ENCODE data around the gene SGCG. TPM values are rescaled to one million over a fixed set of nuclear protein-coding genes. Genes with fewer than 3 reads are reported as not detected.

SGCG gene
- total RNA-seq, 1 experiment from 2014 or later, result 0.15 TPM

- H3K27me3 ChIP-seq (ENCODE audit: insufficient read depth, low read length), result no peaks in the 10 kb centered on the region
- H3K4me1 ChIP-seq (ENCODE audit: control insufficient read depth in 1 of 2, insufficient read depth in 2 of 2, low read length in 2 of 2), result no peaks in the 10 kb centered on the region
- no peak overlapping the region for H3K27ac ChIP-seq (ENCODE audit: low read depth, low read length)
- ChIA-PET CTCF (no interaction called here), POLR2A (no interaction called here), RAD21 (ENCODE audit: low non-redundant PET in 1 of 2, low total read pairs in 2 of 2, uncharacterized antibody in 2 of 2, unreplicated experiment in 2 of 2) (interaction anchor here in 1 of 2 experiments (0.6 kb wide), 1 partner anchor 355 kb away, joined by 5 read pairs; no protein-coding TSS in a partner anchor)
- BruUV-seq (replicated peaks), result no TSS peak
- no peak overlapping the region for H3K4me2 ChIP-seq (ENCODE audit: low read length)
- no peak for TF ChIP-seq TCF7L2 (IDR thresholded peaks at IDR 0.05; ENCODE audit: borderline replicate concordance, extremely low read depth, insufficient read depth, insufficient read length)
- peak in 2 of 3 experiments; percentile 19 to 25; a peak in 3 of 6 replicates for TF ChIP-seq CTCF (IDR thresholded peaks at IDR 0.05 in 2 of 3, conservative IDR thresholded peaks at IDR 0.05 in 1 of 3; ENCODE audit: borderline replicate concordance in 1 of 3, insufficient read depth in 1 of 3, low read depth in 2 of 3, low read length in 2 of 3)
- no peak for TF ChIP-seq JUND (IDR thresholded peaks at IDR 0.05)
- H2AFZ ChIP-seq (ENCODE audit: low read depth, low read length, poor library complexity, severe bottlenecking), result no peak overlapping the region
- no peak overlapping the region for H3K4me3 ChIP-seq (replicated peaks in 1 of 2; ENCODE audit: low read depth in 1 of 2, low read length in 2 of 2)
- no peaks in the 10 kb centered on the region for H3K9me3 ChIP-seq (ENCODE audit: control insufficient read depth in 1 of 2, insufficient read depth in 1 of 2, low read depth in 1 of 2, low read length in 2 of 2)
- no peaks in the 10 kb centered on the region for H3K79me2 ChIP-seq (ENCODE audit: insufficient read depth, low read length)
- no peaks in the 10 kb centered on the region for H3K36me3 ChIP-seq (ENCODE audit: control insufficient read depth in 1 of 2, insufficient read depth in 2 of 2, low read length in 2 of 2)
- DNase-seq (ENCODE audit: low read depth, low spot score) (no peak), ATAC-seq (no peak)
- intact Hi-C loops (cut with micrococcal nuclease), result no loop called here
- no peaks in the 10 kb centered on the region for H4K20me1 ChIP-seq (ENCODE audit: insufficient read depth)
- H3K9ac ChIP-seq (ENCODE audit: low read length), result no peak overlapping the region
- H3K9me2 ChIP-seq (ENCODE audit: insufficient read depth), result no peaks in the 10 kb centered on the region
These were observed 21.5 kb upstream of the SGCG start for GRCh38 chr13:23159205-23159759.

GRCh38 chr13:23159760-23160637 is 20.8 kb upstream of the SGCG start:
- BruUV-seq (replicated peaks), result no TSS peak
- Histone ChIP-seq H3K4me2 (ENCODE audit: low read length) (no peak overlapping the region), H3K27me3 (ENCODE audit: insufficient read depth, low read length) (no peaks in the 10 kb centered on the region), H3K9me3 (ENCODE audit: control insufficient read depth in 1 of 2, insufficient read depth in 1 of 2, low read depth in 1 of 2, low read length in 2 of 2) (no peaks in the 10 kb centered on the region), H3K4me1 (ENCODE audit: control insufficient read depth in 1 of 2, insufficient read depth in 2 of 2, low read length in 2 of 2) (no peaks in the 10 kb centered on the region), H3K9me2 (ENCODE audit: insufficient read depth) (no peaks in the 10 kb centered on the region), H2AFZ (ENCODE audit: low read depth, low read length, poor library complexity, severe bottlenecking) (no peak overlapping the region), H3K27ac (ENCODE audit: low read depth, low read length) (no peak overlapping the region), H4K20me1 (ENCODE audit: insufficient read depth) (no peaks in the 10 kb centered on the region), H3K4me3 (replicated peaks in 1 of 2; ENCODE audit: low read depth in 1 of 2, low read length in 2 of 2) (no peak overlapping the region), H3K36me3 (ENCODE audit: control insufficient read depth in 1 of 2, insufficient read depth in 2 of 2, low read length in 2 of 2) (no peaks in the 10 kb centered on the region), H3K79me2 (ENCODE audit: insufficient read depth, low read length) (no peaks in the 10 kb centered on the region), H3K9ac (ENCODE audit: low read length) (no peak overlapping the region)
- CTCF ChIA-PET, result no interaction called here
- DNase-seq (ENCODE audit: low read depth, low spot score), result no peak
- intact Hi-C loops (cut with micrococcal nuclease), result loop anchor here (10.0 kb wide), 1 partner anchor 65 kb away; no protein-coding TSS in a partner anchor
- POLR2A ChIA-PET, result no interaction called here
- RAD21 ChIA-PET (ENCODE audit: low non-redundant PET in 1 of 2, low total read pairs in 2 of 2, uncharacterized antibody in 2 of 2, unreplicated experiment in 2 of 2), result interaction anchor here in 1 of 2 experiments (0.6 kb wide), 1 partner anchor 356 kb away, joined by 5 read pairs; no protein-coding TSS in a partner anchor
- TF ChIP-seq ZBTB33 (IDR thresholded peaks at IDR 0.05; ENCODE audit: extremely low read depth, insufficient replicate concordance, low read length) (no peak), YY1 (IDR thresholded peaks at IDR 0.05; ENCODE audit: extremely low read depth, insufficient replicate concordance, low read depth, low read length) (no peak), POLR2A (IDR thresholded peaks at IDR 0.05; ENCODE audit: borderline replicate concordance, extremely low read depth, insufficient read depth, insufficient read length) (no peak), CBX3 (IDR thresholded peaks at IDR 0.05; ENCODE audit: low read depth) (no peak), SP1 (IDR thresholded peaks at IDR 0.05; ENCODE audit: low read depth) (no peak)
- ATAC-seq, result no peak

Measured in HCT116 (cell line).